Body of pancreas (tissue), 4 donors: ENCODE results near the gene RGS11.

ENCODE experiments used
- POLR2A ChIP-seq, 3 donors: fragments of 450-650 bp; IDR thresholded peaks; one replicate each; pipeline ENCODE4 v1.6.1; 2016; ENCODE audit warnings: antibody characterized with exemption in 3 of 3, mild to moderate bottlenecking in 2 of 3
- TF ChIP-seq, protein P1 (sequence below), 7 experiments: fragments of 450-650 bp in 4 of 7; fragments of 200-600 bp in 3 of 7; sonication (generic) in 3 of 7; IDR thresholded peaks; one replicate each; pipeline ENCODE4 v1.5.1; 2016 to 2019; ENCODE audit warnings: antibody characterized with exemption in 7 of 7

DNA sequence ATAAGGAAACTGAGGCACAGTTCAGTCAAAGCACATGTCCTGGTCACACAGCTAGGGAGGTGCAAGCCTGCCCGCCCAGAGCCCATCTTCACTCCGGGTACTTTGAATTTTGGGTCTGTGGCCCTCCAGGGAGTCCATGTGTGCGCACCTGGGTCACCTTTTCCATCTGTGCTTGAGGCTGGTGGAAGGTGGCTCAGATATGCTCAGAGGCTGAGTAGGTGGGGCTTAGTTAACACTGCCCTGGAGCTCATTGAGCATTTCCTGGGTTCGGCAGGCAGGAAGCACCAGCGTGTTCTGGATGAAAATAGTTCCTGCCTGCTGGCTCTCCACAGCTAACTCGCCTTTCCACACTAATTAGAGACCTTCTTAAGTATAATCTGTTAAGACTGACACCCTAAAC lies 21.9 kb downstream of the RGS11 start:
- no peak for TF ChIP-seq POLR2A (IDR thresholded peaks at IDR 0.05)
- TF ChIP-seq, protein P1, sequence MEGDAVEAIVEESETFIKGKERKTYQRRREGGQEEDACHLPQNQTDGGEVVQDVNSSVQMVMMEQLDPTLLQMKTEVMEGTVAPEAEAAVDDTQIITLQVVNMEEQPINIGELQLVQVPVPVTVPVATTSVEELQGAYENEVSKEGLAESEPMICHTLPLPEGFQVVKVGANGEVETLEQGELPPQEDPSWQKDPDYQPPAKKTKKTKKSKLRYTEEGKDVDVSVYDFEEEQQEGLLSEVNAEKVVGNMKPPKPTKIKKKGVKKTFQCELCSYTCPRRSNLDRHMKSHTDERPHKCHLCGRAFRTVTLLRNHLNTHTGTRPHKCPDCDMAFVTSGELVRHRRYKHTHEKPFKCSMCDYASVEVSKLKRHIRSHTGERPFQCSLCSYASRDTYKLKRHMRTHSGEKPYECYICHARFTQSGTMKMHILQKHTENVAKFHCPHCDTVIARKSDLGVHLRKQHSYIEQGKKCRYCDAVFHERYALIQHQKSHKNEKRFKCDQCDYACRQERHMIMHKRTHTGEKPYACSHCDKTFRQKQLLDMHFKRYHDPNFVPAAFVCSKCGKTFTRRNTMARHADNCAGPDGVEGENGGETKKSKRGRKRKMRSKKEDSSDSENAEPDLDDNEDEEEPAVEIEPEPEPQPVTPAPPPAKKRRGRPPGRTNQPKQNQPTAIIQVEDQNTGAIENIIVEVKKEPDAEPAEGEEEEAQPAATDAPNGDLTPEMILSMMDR (IDR thresholded peaks at IDR 0.05) = no peak
